B cell (primary cell): ENCODE results near the gene MBTD1. TPM values are rescaled to one million over a fixed set of nuclear protein-coding genes. Genes with fewer than 3 reads are reported as not detected.

ENCODE experiments used
- ATAC-seq: fragments of 200-7000 bp; cut with Tn5 transposase; one replicate; pipeline ENCODE4 v1.10.0; 2021; ENCODE audit warnings: low read depth, mild to moderate bottlenecking, moderate number of reproducible peaks, moderate library complexity
- CTCF ChIA-PET: fragments of 350-600 bp; sonication (Branson Sonifier 250); formaldehyde crosslinking; loops from one replicate; lab custom pipeline; 2021; ENCODE audit warnings: antibody characterized with exemption, inconsistent platforms; lab: Charles Lee
- POLR2A ChIA-PET: fragments of 350-600 bp; sonication (Branson Sonifier 250); formaldehyde crosslinking; loops from one replicate; lab custom pipeline; 2021; ENCODE audit warnings: antibody characterized with exemption; lab: Charles Lee
- DNase-seq: peaks from one replicate; pipeline ENCODE4 v3.0.0; 2013
- H2AFZ ChIP-seq: 2 replicates; pipeline ENCODE4 v1.6.1; 2012; ENCODE audit warnings: mild to moderate bottlenecking, low read depth, low read length; ENCODE audit not compliant: insufficient read depth, poor library complexity, severe bottlenecking
- H3K27ac ChIP-seq, 2 donors: 1 replicate in 1 of 2; 2 replicates in 1 of 2; pipeline ENCODE4 v1.5.1; 2012 to 2013; ENCODE audit warnings: low read length in 2 of 2, mild to moderate bottlenecking in 2 of 2, moderate library complexity in 1 of 2
- H3K27me3 ChIP-seq, 4 experiments: fragments of 200-600 bp in 1 of 4; sonication (generic) in 1 of 4; replicated peaks in 1 of 4; 1 replicate in 2 of 4; 2 replicates in 2 of 4; pipeline versions ENCODE4 v1.6.1 to v1.7.0; 2013 to 2016; ENCODE audit warnings: low read length in 3 of 4, mild to moderate bottlenecking in 2 of 4, mixed read lengths in 1 of 4, moderate library complexity in 1 of 4; ENCODE audit not compliant: insufficient read depth in 4 of 4, control insufficient read depth in 3 of 4; ENCODE audit errors: control extremely low read depth in 1 of 4
- H3K36me3 ChIP-seq, 2 experiments: replicated peaks in 1 of 2; 1 replicate in 1 of 2; 2 replicates in 1 of 2; pipeline versions ENCODE4 v1.6.1 to v1.7.1; 2013; ENCODE audit warnings: low read length in 1 of 2; ENCODE audit not compliant: insufficient read depth in 2 of 2, control insufficient read depth in 1 of 2; ENCODE audit errors: control extremely low read depth in 1 of 2, extremely low read depth in 1 of 2
- H3K4me1 ChIP-seq, 2 donors: fragments of 200-600 bp in 1 of 2; sonication (generic) in 1 of 2; 1 replicate in 1 of 2; 2 replicates in 1 of 2; pipeline versions ENCODE4 v1.5.1 to v1.6.1; 2013 to 2017; ENCODE audit warnings: low read length in 2 of 2; ENCODE audit not compliant: control insufficient read depth in 2 of 2, insufficient read depth in 2 of 2
- H3K4me2 ChIP-seq: replicated peaks from 2 replicates; pipeline ENCODE3; 2012; ENCODE audit warnings: mild to moderate bottlenecking, low read depth, low read length; ENCODE audit not compliant: poor library complexity, severe bottlenecking
- H3K4me3 ChIP-seq, 5 experiments: fragments of 200-600 bp in 1 of 5; sonication (generic) in 1 of 5; 1 replicate in 3 of 5; 2 replicates in 2 of 5; pipeline versions ENCODE4 v1.5.1 to v1.7.0; 2011 to 2016; ENCODE audit warnings: low read length in 4 of 5, mild to moderate bottlenecking in 4 of 5, low read depth in 2 of 5, control low read depth in 1 of 5, moderate library complexity in 1 of 5; ENCODE audit not compliant: insufficient read depth in 1 of 5; ENCODE audit errors: control extremely low read depth in 1 of 5, extremely low read depth in 1 of 5
- H3K79me2 ChIP-seq: fragments of 200-600 bp; sonication (generic); one replicate; pipeline ENCODE4 v1.6.0; 2016; ENCODE audit warnings: low read length; ENCODE audit not compliant: control insufficient read depth, insufficient read depth
- H3K9ac ChIP-seq: fragments of 200-600 bp; sonication (generic); 2 replicates; pipeline ENCODE4 v1.6.1; 2017; ENCODE audit warnings: mild to moderate bottlenecking, low read length, moderate library complexity
- H3K9me3 ChIP-seq, 3 donors: one replicate each; pipeline versions ENCODE4 v1.6.1 to v1.7.1; 2013; ENCODE audit warnings: low read length in 2 of 3; ENCODE audit not compliant: control insufficient read depth in 2 of 3, insufficient read depth in 1 of 3; ENCODE audit errors: control extremely low read depth in 1 of 3
- H4K20me1 ChIP-seq: 2 replicates; pipeline ENCODE4 v1.6.0; 2012; ENCODE audit warnings: mild to moderate bottlenecking, low read length; ENCODE audit not compliant: insufficient read depth, control insufficient read depth, poor library complexity, severe bottlenecking
- H3K27ac Mint-ChIP-seq: one replicate; pipeline ENCODE4 v1.8.0; 2021; ENCODE audit warnings: mixed read lengths
- H3K27me3 Mint-ChIP-seq: one replicate; pipeline ENCODE4 v1.8.0; 2021; ENCODE audit warnings: mixed read lengths
- H3K4me1 Mint-ChIP-seq: one replicate; pipeline ENCODE4 v1.8.0; 2021; ENCODE audit warnings: mixed read lengths
- H3K4me3 Mint-ChIP-seq: one replicate; pipeline ENCODE4 v1.8.0; 2021; ENCODE audit warnings: mixed read lengths
- H3K9me3 Mint-ChIP-seq: one replicate; pipeline ENCODE4 v1.8.0; 2022; ENCODE audit warnings: mixed read lengths; ENCODE audit not compliant: insufficient read depth
- EZH2 ChIP-seq: IDR thresholded peaks from 2 replicates; pipeline ENCODE4 v1.6.1; 2012; ENCODE audit warnings: borderline replicate concordance, low read depth, mild to moderate bottlenecking, moderate library complexity, low read length; ENCODE audit not compliant: insufficient read depth, poor library complexity, severe bottlenecking
- WGBS: methylation state at CpG from one replicate; pipeline ENCODE4 v1.1.5; 2013; ENCODE audit warnings: missing lambda C conversion rate; ENCODE audit not compliant: insufficient coverage; 5-methylcytosine and 5-hydroxymethylcytosine counted together
- intact Hi-C: fragments of 100-400 bp; cut with micrococcal nuclease; formaldehyde crosslinking; loops from one replicate; pipeline ENCODE4 v1.10.0; 2022
- polyA plus RNA-seq: library from polyadenylated mRNA; depleted of rRNA; stranded (reverse); fragments of >200 nt; gene quantifications from 2 replicates; pipeline ENCODE4 v1.2.3, GENCODE V29; 2012
- total RNA-seq, 2 donors: library from RNA; stranded (reverse); fragments of 120-200 nt in 1 of 2; gene quantifications; 1 replicate in 1 of 2; 2 replicates in 1 of 2; pipeline versions ENCODE4 v1.2.3 to v1.2.4, GENCODE V29; 2013 to 2022
- TF ChIP-seq, protein P1 (sequence below): fragments of 200-600 bp; IDR thresholded peaks from one replicate; pipeline ENCODE4 v1.8.0; 2022; ENCODE audit warnings: antibody characterized with exemption, mild to moderate bottlenecking

MBTD1 gene
- total and polyA plus RNA-seq, 2 donors (not counting 1 experiment from before 2014, with no cell fraction given), result 9.6 to 39.7 TPM

DNA sequence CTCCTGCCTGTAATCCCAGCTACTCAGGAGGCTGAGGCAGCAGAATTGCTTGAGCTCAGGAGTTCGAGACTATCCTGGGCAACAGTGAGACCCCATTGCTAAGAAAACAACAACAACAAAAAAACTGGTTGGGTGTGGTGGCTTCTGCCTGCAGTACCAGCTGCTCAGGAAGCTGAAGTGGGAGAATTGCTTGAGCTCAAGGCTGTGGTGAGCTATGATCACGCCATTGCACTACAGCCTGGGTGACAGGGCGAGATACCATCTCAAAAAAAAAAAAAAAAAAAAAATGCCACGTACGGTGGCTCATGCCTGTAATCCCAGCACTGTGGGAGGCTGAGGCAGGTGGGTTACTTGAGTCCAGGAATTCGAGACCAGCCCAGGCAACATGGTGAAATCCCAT is 59.6 kb downstream of the MBTD1 start:
- no peaks in the 10 kb centered on the region for H3K4me1 Mint-ChIP-seq
- Histone ChIP-seq H4K20me1 (no peaks in the 10 kb centered on the region), H3K9ac (no peak overlapping the region), H3K4me2 (no peak overlapping the region), H2AFZ (no peak overlapping the region), H3K4me1 (no peaks in the 10 kb centered on the region), H3K27ac (no peak overlapping the region), H3K9me3 (peaks cover 0 to 1% (median 0%) of the 10 kb centered on the region in 3 donors), H3K36me3 (peaks cover 16 to 73% of the 10 kb centered on the region in 2 experiments), H3K4me3 (no peak overlapping the region), H3K27me3 (no peaks in the 10 kb centered on the region), H3K79me2 (no peaks in the 10 kb centered on the region)
- TF ChIP-seq, protein P1, sequence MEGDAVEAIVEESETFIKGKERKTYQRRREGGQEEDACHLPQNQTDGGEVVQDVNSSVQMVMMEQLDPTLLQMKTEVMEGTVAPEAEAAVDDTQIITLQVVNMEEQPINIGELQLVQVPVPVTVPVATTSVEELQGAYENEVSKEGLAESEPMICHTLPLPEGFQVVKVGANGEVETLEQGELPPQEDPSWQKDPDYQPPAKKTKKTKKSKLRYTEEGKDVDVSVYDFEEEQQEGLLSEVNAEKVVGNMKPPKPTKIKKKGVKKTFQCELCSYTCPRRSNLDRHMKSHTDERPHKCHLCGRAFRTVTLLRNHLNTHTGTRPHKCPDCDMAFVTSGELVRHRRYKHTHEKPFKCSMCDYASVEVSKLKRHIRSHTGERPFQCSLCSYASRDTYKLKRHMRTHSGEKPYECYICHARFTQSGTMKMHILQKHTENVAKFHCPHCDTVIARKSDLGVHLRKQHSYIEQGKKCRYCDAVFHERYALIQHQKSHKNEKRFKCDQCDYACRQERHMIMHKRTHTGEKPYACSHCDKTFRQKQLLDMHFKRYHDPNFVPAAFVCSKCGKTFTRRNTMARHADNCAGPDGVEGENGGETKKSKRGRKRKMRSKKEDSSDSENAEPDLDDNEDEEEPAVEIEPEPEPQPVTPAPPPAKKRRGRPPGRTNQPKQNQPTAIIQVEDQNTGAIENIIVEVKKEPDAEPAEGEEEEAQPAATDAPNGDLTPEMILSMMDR, result no peak
- TF ChIP-seq EZH2, result no peak
- no peaks in the 10 kb centered on the region for H3K27me3 Mint-ChIP-seq
- no peak for ATAC-seq
- WGBS, result no CpG with 5 or more reads among the region's 6 CpGs
- no peak overlapping the region for H3K4me3 Mint-ChIP-seq
- DNase-seq, result no peak
- no peak overlapping the region for H3K27ac Mint-ChIP-seq
- CTCF ChIA-PET, result interaction anchor here (1.0 kb wide), 1 partner anchor 12 kb away, joined by 3 read pairs; no protein-coding TSS in a partner anchor
- POLR2A ChIA-PET, result no interaction called here
- no peaks in the 10 kb centered on the region for H3K9me3 Mint-ChIP-seq
- intact Hi-C loops, result no loop called here

DNA sequence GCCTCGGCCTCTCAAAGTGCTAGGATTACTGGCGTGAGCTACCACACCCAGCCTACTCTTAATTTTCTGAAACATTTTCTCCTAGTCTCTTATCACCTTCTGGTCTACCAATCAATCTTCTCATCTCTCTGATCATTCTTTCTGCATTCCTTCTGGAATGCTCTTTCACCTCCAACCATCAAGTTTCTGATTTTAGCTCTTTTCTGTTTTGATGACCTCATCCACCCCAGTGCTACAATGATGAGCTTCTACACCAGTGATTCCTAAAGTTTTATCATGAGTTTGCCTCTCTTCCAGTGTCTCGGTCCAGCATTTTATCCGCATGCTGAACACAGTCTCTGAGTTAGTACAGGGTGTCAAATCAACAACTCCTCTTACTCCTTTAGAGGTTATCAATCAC is 62.1 kb downstream of the MBTD1 start:
- no peaks in the 10 kb centered on the region for H3K4me1 Mint-ChIP-seq
- H3K27me3 Mint-ChIP-seq, result no peaks in the 10 kb centered on the region
- intact Hi-C loops, result no loop called here
- no peaks in the 10 kb centered on the region for H3K79me2 ChIP-seq
- CTCF ChIA-PET, result interaction anchor here (0.9 kb wide), 1 partner anchor 197 kb away, joined by 3 read pairs; no protein-coding TSS in a partner anchor
- ATAC-seq (no peak), DNase-seq (no peak)
- no peaks in the 10 kb centered on the region for H3K4me1 ChIP-seq
- no peak overlapping the region for H3K9ac ChIP-seq
- TF ChIP-seq, protein P1, result no peak
- no peak for TF ChIP-seq EZH2
- peaks cover 0 to 1% (median 0%) of the 10 kb centered on the region in 3 donors for H3K9me3 ChIP-seq
- no peaks in the 10 kb centered on the region for H3K27me3 ChIP-seq
- H3K36me3 ChIP-seq, result peaks cover 14 to 71% of the 10 kb centered on the region in 2 experiments
- WGBS, result 100% methylated on average over 2 of the region's 4 CpGs
- no peak overlapping the region for H3K27ac ChIP-seq
- POLR2A ChIA-PET, result interaction anchor here (0.7 kb wide), 1 partner anchor 332 kb away, joined by 3 read pairs; no protein-coding TSS in a partner anchor
- no peak overlapping the region for H3K4me3 ChIP-seq
- H3K27ac Mint-ChIP-seq, result no peak overlapping the region
- H4K20me1 ChIP-seq, result no peaks in the 10 kb centered on the region
- no peak overlapping the region for H3K4me3 Mint-ChIP-seq
- H3K9me3 Mint-ChIP-seq, result no peaks in the 10 kb centered on the region
- no peak overlapping the region for H3K4me2 ChIP-seq
- no peak overlapping the region for H2AFZ ChIP-seq
